CD4-positive, alpha-beta T cell (primary cell): ENCODE measurements around the gene COX7A2. TPM values are rescaled to one million over a fixed set of nuclear protein-coding genes. Genes with fewer than 3 reads are reported as not detected.

Experiments used
- ATAC-seq: fragments of 200-7000 bp; cut with Tn5 transposase; one replicate; pipeline ENCODE4 v1.10.0; 2022; ENCODE audit warnings: mild to moderate bottlenecking; ENCODE audit not compliant: poor library complexity
- CTCF ChIA-PET: fragments of 350-600 bp; sonication (Branson Sonifier 250); formaldehyde crosslinking; loops from one replicate; lab custom pipeline; 2021; ENCODE audit warnings: antibody characterized with exemption, inconsistent platforms; lab: Charles Lee
- POLR2A ChIA-PET: fragments of 350-600 bp; sonication (Branson Sonifier 250); formaldehyde crosslinking; loops from one replicate; lab custom pipeline; 2021; ENCODE audit warnings: antibody characterized with exemption, inconsistent platforms; lab: Charles Lee
- DNase-seq, 14 experiments: peaks; one replicate each; pipeline ENCODE4 v3.0.0-alpha.2; 2013 to 2020; ENCODE audit warnings: mixed read lengths in 2 of 14
- H3K27ac ChIP-seq, 2 donors: one replicate each; pipeline versions ENCODE4 v1.5.1 to v1.7.0; 2013; ENCODE audit warnings: low read length in 2 of 2, low read depth in 1 of 2, mild to moderate bottlenecking in 1 of 2
- H3K27me3 ChIP-seq, 2 experiments: 1 replicate in 1 of 2; 2 replicates in 1 of 2; pipeline versions ENCODE4 v1.6.1 to v1.7.0; 2013; ENCODE audit warnings: low read length in 2 of 2, control low read depth in 1 of 2, mild to moderate bottlenecking in 1 of 2, moderate library complexity in 1 of 2; ENCODE audit not compliant: insufficient read depth in 2 of 2, control insufficient read depth in 1 of 2
- H3K36me3 ChIP-seq: one replicate; pipeline ENCODE4 v1.6.1; 2013; ENCODE audit warnings: low read length, control low read depth; ENCODE audit not compliant: insufficient read depth
- H3K4me1 ChIP-seq: one replicate; pipeline ENCODE4 v1.6.1; 2013; ENCODE audit warnings: low read length, control low read depth; ENCODE audit not compliant: insufficient read depth
- H3K4me3 ChIP-seq: one replicate; pipeline ENCODE4 v1.5.1; 2013; ENCODE audit warnings: mild to moderate bottlenecking, low read length, moderate library complexity
- H3K9me3 ChIP-seq, 2 experiments: 1 replicate in 1 of 2; 2 replicates in 1 of 2; pipeline versions ENCODE4 v1.6.1 to v1.7.0; 2013; ENCODE audit warnings: low read length in 2 of 2, mild to moderate bottlenecking in 2 of 2, control low read depth in 1 of 2, moderate library complexity in 1 of 2; ENCODE audit not compliant: control insufficient read depth in 1 of 2, insufficient read depth in 1 of 2
- H3K27ac Mint-ChIP-seq: one replicate; pipeline ENCODE4 v1.8.0; 2020; ENCODE audit warnings: mixed read lengths
- H3K27me3 Mint-ChIP-seq: one replicate; pipeline ENCODE4 v1.8.0; 2021; ENCODE audit warnings: mixed read lengths
- H3K36me3 Mint-ChIP-seq: one replicate; pipeline ENCODE4 v1.8.0; 2021; ENCODE audit warnings: low read depth, mixed read lengths
- H3K4me1 Mint-ChIP-seq: one replicate; pipeline ENCODE4 v1.8.0; 2021; ENCODE audit warnings: low read depth, mixed read lengths
- H3K4me3 Mint-ChIP-seq: one replicate; pipeline ENCODE4 v1.8.0; 2020; ENCODE audit warnings: mild to moderate bottlenecking, mixed read lengths
- H3K9me3 Mint-ChIP-seq: one replicate; pipeline ENCODE4 v1.8.0; 2020; ENCODE audit warnings: mixed read lengths
- intact Hi-C, 2 experiments: fragments of 100-400 bp; cut with DNase I in 1 of 2; cut with micrococcal nuclease in 1 of 2; formaldehyde crosslinking; loops; one replicate each; pipeline versions ENCODE4 v1.15.1 to v1.9.0; 2023 to 2025; cut with DNase I, micrococcal nuclease
- total RNA-seq, 174 experiments: library from RNA in 2 of 174; stranded (reverse) in 2 of 174; gene quantifications; one replicate each; pipeline ENCODE4 v1.2.3 and lab custom pipeline; 2021 to 2026
- TF ChIP-seq, protein P1 (sequence below): fragments of 200-600 bp; IDR thresholded peaks from one replicate; pipeline ENCODE4 v1.8.0; 2022; ENCODE audit warnings: antibody characterized with exemption, mild to moderate bottlenecking

Gene COX7A2
- total RNA-seq, 2 experiments from 2014 or later = 189 to 195 TPM

DNA sequence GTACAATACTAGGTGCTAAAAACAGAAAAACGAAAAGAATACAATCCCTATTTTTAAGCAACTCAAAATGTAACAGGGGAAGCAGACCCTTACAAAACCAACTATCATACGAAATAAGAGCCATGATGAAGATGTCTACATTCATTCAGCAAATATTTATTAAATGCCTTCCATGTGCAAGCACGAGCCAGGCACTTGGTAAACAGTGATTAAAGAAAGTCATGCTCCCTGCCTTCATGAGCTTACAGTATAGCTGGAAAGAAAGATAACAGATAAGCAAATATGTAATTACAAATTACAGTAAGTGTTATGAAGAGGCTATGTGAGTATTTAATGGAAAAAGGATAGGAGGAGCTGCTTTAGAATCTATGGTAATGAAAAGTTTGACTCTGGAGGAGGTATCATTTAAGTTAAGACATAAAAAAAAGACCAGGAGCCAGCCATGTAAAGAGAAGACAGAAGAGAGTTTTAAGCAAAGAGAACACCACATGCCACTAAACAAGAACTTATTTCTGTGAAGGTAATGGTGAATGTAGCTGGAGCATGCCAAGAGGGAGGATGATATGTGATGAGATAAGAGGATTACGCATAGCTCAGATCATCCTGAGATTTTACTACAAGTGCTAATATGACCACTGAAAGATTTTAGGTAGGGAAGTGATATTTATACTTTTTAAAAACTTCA is 19.3 kb upstream of the COX7A2 start:
- Histone ChIP-seq H3K4me3 (no peak overlapping the region), H3K27me3 (no peaks in the 10 kb centered on the region), H3K27ac (no peak overlapping the region), H3K36me3 (peaks cover 55% of the 10 kb centered on the region), H3K9me3 (no peaks in the 10 kb centered on the region), H3K4me1 (no peaks in the 10 kb centered on the region)
- H3K27me3 Mint-ChIP-seq = no peaks in the 10 kb centered on the region
- POLR2A ChIA-PET = interaction anchor here (1.0 kb wide), 1 partner anchor 12 kb away, joined by 3 read pairs; no protein-coding TSS in a partner anchor
- H3K4me1 Mint-ChIP-seq = peaks cover 11% of the 10 kb centered on the region
- H3K27ac Mint-ChIP-seq = no peak overlapping the region
- no peak overlapping the region for H3K4me3 Mint-ChIP-seq
- DNase-seq (no peak), ATAC-seq (no peak)
- no peaks in the 10 kb centered on the region for H3K9me3 Mint-ChIP-seq
- peaks cover 75% of the 10 kb centered on the region for H3K36me3 Mint-ChIP-seq
- CTCF ChIA-PET = no interaction called here
- TF ChIP-seq, protein P1, sequence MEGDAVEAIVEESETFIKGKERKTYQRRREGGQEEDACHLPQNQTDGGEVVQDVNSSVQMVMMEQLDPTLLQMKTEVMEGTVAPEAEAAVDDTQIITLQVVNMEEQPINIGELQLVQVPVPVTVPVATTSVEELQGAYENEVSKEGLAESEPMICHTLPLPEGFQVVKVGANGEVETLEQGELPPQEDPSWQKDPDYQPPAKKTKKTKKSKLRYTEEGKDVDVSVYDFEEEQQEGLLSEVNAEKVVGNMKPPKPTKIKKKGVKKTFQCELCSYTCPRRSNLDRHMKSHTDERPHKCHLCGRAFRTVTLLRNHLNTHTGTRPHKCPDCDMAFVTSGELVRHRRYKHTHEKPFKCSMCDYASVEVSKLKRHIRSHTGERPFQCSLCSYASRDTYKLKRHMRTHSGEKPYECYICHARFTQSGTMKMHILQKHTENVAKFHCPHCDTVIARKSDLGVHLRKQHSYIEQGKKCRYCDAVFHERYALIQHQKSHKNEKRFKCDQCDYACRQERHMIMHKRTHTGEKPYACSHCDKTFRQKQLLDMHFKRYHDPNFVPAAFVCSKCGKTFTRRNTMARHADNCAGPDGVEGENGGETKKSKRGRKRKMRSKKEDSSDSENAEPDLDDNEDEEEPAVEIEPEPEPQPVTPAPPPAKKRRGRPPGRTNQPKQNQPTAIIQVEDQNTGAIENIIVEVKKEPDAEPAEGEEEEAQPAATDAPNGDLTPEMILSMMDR = no peak
- intact Hi-C loops = no loop called here

DNA sequence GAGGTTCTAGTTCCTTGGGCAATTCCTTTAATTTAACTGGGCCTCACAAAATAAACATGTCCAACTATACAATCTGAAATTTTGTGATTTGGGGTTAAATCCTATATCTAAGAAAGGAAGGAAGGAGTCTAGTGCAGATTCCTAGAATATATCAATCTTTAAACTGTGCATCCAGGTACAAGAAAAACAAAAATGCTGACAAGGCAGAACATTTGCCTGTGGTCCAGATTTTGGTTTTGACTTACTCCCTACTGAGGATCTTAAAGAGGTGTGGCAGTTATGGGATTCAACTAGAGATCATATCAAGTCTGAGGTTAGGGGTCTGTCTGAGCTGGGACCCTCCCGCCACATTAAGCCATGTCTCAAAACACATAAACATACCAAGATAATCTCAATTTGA is 17.7 kb upstream of the COX7A2 start:
- intact Hi-C loops = no loop called here
- POLR2A ChIA-PET = no interaction called here

DNA sequence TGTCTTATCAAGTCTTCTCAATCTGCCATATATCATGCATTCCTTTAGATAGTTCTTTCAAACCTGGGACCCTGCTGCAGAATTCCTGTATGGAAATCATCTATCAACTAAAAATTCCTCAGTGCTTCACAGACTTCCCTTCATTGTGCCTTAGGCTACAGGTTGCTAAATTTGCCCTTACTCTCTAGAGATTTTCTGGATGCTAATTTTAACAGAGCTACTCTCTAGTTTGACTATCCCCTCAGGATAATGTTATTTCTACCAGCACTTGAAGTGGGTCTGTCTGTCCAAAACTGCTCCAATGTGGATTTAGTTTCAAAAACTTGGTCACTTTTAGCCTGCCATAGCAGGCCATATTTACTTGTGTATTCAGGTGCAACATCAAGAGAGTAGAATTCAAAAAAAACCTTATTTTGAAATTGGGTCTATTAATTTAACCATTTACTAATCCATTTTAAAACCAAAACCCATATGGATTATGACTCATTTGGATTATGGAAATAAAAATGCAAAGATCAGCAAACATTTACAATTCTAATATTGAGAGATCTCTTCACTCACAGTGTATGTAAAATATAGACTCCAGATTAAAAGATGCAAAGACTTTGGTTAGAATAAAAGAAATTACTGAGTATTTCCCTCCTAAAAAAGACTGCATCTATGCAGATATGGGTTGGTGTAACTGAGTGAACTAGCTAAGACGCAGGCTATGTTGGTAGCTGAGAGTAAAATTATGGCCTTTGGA is 13.9 kb upstream of the COX7A2 start:
- no peaks in the 10 kb centered on the region for H3K4me1 ChIP-seq
- no peaks in the 10 kb centered on the region for H3K27me3 Mint-ChIP-seq
- intact Hi-C loops = no loop called here
- DNase-seq (no peak), ATAC-seq (no peak)
- H3K4me1 Mint-ChIP-seq = no peaks in the 10 kb centered on the region
- H3K27ac ChIP-seq = no peak overlapping the region
- no peak overlapping the region for H3K4me3 Mint-ChIP-seq
- H3K9me3 ChIP-seq = no peaks in the 10 kb centered on the region
- no peaks in the 10 kb centered on the region for H3K27me3 ChIP-seq
- ChIA-PET POLR2A (interaction anchor here (0.6 to 1.5 kb wide), 2 partner anchors 14 to 1747 kb away, joined by 6 to 8 read pairs; partner anchors contain the start of gene COX7A2), CTCF (interaction anchor here (0.8 to 1.4 kb wide), 2 partner anchors 9 to 12 kb away, joined by 3 to 5 read pairs; no protein-coding TSS in a partner anchor)
- no peak overlapping the region for H3K4me3 ChIP-seq
- no peaks in the 10 kb centered on the region for H3K9me3 Mint-ChIP-seq
- TF ChIP-seq, protein P1 = no peak
- H3K36me3 ChIP-seq = peaks cover 61% of the 10 kb centered on the region
- H3K36me3 Mint-ChIP-seq = peaks cover 80% of the 10 kb centered on the region
- H3K27ac Mint-ChIP-seq = no peak overlapping the region

More for the DNA sequence above, 17.7 kb upstream of the COX7A2 start:
- Histone ChIP-seq H3K4me1 (no peaks in the 10 kb centered on the region), H3K4me3 (no peak overlapping the region), H3K9me3 (no peaks in the 10 kb centered on the region), H3K27me3 (no peaks in the 10 kb centered on the region), H3K36me3 (peaks cover 68% of the 10 kb centered on the region), H3K27ac (no peak overlapping the region)
- CTCF ChIA-PET = no interaction called here
- H3K36me3 Mint-ChIP-seq = peaks cover 84% of the 10 kb centered on the region
- H3K4me3 Mint-ChIP-seq = no peak overlapping the region
- no peak for ATAC-seq
- no peaks in the 10 kb centered on the region for H3K4me1 Mint-ChIP-seq
- no peak overlapping the region for H3K27ac Mint-ChIP-seq
- no peak for DNase-seq
- TF ChIP-seq, protein P1 = no peak
- no peaks in the 10 kb centered on the region for H3K27me3 Mint-ChIP-seq
- H3K9me3 Mint-ChIP-seq = no peaks in the 10 kb centered on the region
